Liver (tissue), 3 donors: Measurements from ENCODE around the gene TIPIN.

ENCODE experiments used
- FOXA1 ChIP-seq: IDR thresholded peaks from 2 replicates; pipeline ENCODE4 v1.6.1; 2016; ENCODE audit warnings: antibody characterized with exemption
- HNF4A ChIP-seq, 2 donors: conservative IDR thresholded peaks; 2 replicates each; pipeline ENCODE4 v1.6.1; 2016; ENCODE audit warnings: antibody characterized with exemption in 2 of 2, mild to moderate bottlenecking in 2 of 2
- RXRA ChIP-seq, 2 donors: IDR thresholded peaks; 2 replicates each; pipeline ENCODE4 v1.6.1; 2017 to 2018; ENCODE audit warnings: antibody characterized with exemption in 2 of 2, mild to moderate bottlenecking in 1 of 2
- TAF1 ChIP-seq: conservative IDR thresholded peaks from 2 replicates; pipeline ENCODE4 v1.6.1; 2016; ENCODE audit warnings: antibody characterized with exemption, mild to moderate bottlenecking
- YY1 ChIP-seq: IDR thresholded peaks from 2 replicates; pipeline ENCODE4 v1.6.1; 2016; ENCODE audit warnings: antibody characterized with exemption, mild to moderate bottlenecking
- TF ChIP-seq, protein P1 (sequence below): fragments of 150-350 bp; IDR thresholded peaks from 2 replicates; pipeline ENCODE4 v1.5.1; 2017; ENCODE audit warnings: improper control_type of control experiment, low read depth, low read length; ENCODE audit not compliant: missing input control
- TF ChIP-seq, protein P2 (sequence below): IDR thresholded peaks from 2 replicates; pipeline ENCODE4 v1.6.1; 2016; ENCODE audit warnings: antibody characterized with exemption
- TF ChIP-seq, protein P3 (sequence below): IDR thresholded peaks from 2 replicates; pipeline ENCODE4 v1.6.1; 2016; ENCODE audit warnings: antibody characterized with exemption, mild to moderate bottlenecking
- TF ChIP-seq, protein P4 (sequence below): IDR thresholded peaks from 2 replicates; pipeline ENCODE4 v1.6.1; 2016; ENCODE audit warnings: antibody characterized with exemption
- donor health status: healthy.
- donor health status: healthy.

DNA sequence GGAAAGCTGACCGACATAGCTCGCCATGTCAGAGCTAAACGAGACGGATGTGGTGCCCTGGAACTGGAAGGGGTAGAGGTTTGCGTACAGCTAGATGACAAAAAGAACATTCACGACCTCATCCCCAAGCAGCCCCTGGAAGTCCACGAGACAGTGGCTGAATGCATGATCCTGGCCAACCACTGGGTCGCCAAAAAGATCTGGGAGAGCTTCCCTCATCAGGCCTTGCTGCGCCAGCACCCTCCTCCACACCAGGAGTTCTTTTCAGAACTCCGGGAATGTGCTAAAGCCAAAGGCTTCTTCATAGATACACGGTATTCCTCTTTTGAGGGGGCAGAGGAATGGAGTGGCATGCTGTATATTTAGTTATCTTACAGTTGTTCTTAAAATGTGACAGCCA is 30.4 kb downstream of the TIPIN start:
- TF ChIP-seq, protein P1, sequence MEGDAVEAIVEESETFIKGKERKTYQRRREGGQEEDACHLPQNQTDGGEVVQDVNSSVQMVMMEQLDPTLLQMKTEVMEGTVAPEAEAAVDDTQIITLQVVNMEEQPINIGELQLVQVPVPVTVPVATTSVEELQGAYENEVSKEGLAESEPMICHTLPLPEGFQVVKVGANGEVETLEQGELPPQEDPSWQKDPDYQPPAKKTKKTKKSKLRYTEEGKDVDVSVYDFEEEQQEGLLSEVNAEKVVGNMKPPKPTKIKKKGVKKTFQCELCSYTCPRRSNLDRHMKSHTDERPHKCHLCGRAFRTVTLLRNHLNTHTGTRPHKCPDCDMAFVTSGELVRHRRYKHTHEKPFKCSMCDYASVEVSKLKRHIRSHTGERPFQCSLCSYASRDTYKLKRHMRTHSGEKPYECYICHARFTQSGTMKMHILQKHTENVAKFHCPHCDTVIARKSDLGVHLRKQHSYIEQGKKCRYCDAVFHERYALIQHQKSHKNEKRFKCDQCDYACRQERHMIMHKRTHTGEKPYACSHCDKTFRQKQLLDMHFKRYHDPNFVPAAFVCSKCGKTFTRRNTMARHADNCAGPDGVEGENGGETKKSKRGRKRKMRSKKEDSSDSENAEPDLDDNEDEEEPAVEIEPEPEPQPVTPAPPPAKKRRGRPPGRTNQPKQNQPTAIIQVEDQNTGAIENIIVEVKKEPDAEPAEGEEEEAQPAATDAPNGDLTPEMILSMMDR, result no peak
- TF ChIP-seq, protein P2, sequence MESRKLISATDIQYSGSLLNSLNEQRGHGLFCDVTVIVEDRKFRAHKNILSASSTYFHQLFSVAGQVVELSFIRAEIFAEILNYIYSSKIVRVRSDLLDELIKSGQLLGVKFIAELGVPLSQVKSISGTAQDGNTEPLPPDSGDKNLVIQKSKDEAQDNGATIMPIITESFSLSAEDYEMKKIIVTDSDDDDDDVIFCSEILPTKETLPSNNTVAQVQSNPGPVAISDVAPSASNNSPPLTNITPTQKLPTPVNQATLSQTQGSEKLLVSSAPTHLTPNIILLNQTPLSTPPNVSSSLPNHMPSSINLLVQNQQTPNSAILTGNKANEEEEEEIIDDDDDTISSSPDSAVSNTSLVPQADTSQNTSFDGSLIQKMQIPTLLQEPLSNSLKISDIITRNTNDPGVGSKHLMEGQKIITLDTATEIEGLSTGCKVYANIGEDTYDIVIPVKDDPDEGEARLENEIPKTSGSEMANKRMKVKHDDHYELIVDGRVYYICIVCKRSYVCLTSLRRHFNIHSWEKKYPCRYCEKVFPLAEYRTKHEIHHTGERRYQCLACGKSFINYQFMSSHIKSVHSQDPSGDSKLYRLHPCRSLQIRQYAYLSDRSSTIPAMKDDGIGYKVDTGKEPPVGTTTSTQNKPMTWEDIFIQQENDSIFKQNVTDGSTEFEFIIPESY, result no peak
- TF ChIP-seq TAF1, result no peak
- no peak for TF ChIP-seq YY1
- TF ChIP-seq, protein P3, sequence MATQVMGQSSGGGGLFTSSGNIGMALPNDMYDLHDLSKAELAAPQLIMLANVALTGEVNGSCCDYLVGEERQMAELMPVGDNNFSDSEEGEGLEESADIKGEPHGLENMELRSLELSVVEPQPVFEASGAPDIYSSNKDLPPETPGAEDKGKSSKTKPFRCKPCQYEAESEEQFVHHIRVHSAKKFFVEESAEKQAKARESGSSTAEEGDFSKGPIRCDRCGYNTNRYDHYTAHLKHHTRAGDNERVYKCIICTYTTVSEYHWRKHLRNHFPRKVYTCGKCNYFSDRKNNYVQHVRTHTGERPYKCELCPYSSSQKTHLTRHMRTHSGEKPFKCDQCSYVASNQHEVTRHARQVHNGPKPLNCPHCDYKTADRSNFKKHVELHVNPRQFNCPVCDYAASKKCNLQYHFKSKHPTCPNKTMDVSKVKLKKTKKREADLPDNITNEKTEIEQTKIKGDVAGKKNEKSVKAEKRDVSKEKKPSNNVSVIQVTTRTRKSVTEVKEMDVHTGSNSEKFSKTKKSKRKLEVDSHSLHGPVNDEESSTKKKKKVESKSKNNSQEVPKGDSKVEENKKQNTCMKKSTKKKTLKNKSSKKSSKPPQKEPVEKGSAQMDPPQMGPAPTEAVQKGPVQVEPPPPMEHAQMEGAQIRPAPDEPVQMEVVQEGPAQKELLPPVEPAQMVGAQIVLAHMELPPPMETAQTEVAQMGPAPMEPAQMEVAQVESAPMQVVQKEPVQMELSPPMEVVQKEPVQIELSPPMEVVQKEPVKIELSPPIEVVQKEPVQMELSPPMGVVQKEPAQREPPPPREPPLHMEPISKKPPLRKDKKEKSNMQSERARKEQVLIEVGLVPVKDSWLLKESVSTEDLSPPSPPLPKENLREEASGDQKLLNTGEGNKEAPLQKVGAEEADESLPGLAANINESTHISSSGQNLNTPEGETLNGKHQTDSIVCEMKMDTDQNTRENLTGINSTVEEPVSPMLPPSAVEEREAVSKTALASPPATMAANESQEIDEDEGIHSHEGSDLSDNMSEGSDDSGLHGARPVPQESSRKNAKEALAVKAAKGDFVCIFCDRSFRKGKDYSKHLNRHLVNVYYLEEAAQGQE, result no peak
- TF ChIP-seq RXRA (IDR thresholded peaks at IDR 0.05), result no peak
- no peak for TF ChIP-seq HNF4A (conservative IDR thresholded peaks at IDR 0.05)
- TF ChIP-seq, protein P4, sequence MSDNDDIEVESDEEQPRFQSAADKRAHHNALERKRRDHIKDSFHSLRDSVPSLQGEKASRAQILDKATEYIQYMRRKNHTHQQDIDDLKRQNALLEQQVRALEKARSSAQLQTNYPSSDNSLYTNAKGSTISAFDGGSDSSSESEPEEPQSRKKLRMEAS, result no peak
- TF ChIP-seq FOXA1, result no peak
